Measurements from ENCODE around the gene HOXD4. TPM values are rescaled to one million over a fixed set of nuclear protein-coding genes. Genes with fewer than 3 reads are reported as not detected.
A peak's percentile ranks its signal among the peaks of the same experiment; 100 is the strongest.

Gene HOXD4
- polyA plus RNA-seq, 2 of the 4 experiments (the other 2 are of a cell fraction) = 0.27 to 0.87 TPM

- ChIA-PET POLR2A (no interaction called here), CTCF (interaction anchor here (1.8 to 11.6 kb wide), 9 partner anchors 12 to 676 kb away, joined by 3 to 216 read pairs (median 46); partner anchors contain the start of gene HOXD4)
- DNase-seq (ENCODE audit: low read depth in 1 of 2, low spot score in 1 of 2) = no peak
- Histone ChIP-seq H3K4me1 (peaks cover 7% of the 10 kb centered on the region; the same call in 2 of the 3 replicates), H3K4me2 (no peak overlapping the region), H3K4me3 (no peak overlapping the region), H3K9me3 (no peaks in the 10 kb centered on the region), H3K27ac (no peak overlapping the region)
- no peak for FAIRE-seq
- ATAC-seq = no peak
- WGBS (ENCODE audit: missing lambda C conversion rate) = 69% methylated on average over 14 of the region's 14 CpGs
- TF ChIP-seq KDM1A (IDR thresholded peaks at IDR 0.05; ENCODE audit: low read depth) (no peak), CBX2 (IDR thresholded peaks at IDR 0.05; ENCODE audit: borderline replicate concordance, low read depth) (no peak), EHF (CRISPR knock-in tag; IDR thresholded peaks at IDR 0.05) (no peak)
Observed at GRCh38 chr2:176138526-176138922, 12.8 kb upstream of the HOXD4 start.

GRCh38 chr2:176138923-176139660, 12.3 kb upstream of the HOXD4 start:
- H3K4me1 ChIP-seq = peaks cover 7% of the 10 kb centered on the region; the same call in 2 of the 3 replicates
- CTCF ChIA-PET = interaction anchor here (0.5 to 11.6 kb wide), 23 partner anchors 9 to 1018 kb away, joined by 3 to 216 read pairs (median 9); partner anchors contain the start of gene HOXD4
- H3K27ac ChIP-seq = no peak overlapping the region

DNA sequence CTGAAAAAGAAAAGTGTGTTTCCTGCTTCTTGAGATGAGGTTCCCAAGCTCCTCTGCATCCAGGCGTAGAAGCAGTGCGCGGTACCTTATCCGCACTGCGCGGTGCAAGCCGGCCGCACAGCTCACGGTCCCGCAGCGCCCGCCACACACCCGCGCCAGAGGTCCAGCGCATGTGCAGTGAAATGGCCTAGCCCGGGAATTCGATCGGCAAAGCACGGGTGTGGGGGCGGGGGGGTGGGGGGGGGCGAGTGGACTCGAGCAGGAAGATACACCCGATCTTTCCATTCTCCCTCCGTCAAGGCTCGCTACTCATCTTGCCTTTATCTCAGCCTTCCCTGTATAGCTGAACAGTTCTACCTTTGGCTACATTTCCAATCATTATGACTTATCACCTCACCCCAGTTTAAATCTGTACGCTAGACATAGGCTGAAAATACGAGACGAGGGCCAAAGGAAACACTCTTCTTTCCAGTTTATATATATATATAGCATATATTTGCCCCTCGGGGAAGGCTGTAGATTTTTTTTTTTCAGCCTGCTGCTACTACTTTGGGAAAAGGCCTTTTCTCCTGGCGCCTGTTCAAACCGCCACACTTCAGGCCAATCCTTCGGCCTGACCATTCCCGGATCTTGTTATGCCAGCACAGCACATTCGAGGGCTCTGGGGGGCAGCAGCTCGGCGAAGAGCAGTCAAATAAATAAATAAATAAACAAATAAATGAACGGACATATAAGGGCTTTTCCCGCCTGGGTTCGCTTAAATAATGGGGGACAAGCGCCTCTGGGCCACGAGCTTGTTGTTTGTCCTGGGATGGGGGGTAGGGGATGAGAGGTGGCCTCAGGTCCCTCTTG, 11.5 kb upstream of the HOXD4 start:
- ATAC-seq (no peak; a peak in 2 of 6 replicates), DNase-seq (ENCODE audit: low read depth in 1 of 2, low spot score in 1 of 2) (no peak), FAIRE-seq (no peak)
- 72% methylated on average over 41 of the region's 41 CpGs for WGBS (ENCODE audit: missing lambda C conversion rate)
- peak overlapping the region; percentile 49 for H3K4me3 ChIP-seq
- CTCF ChIA-PET = interaction anchor here (0.5 to 11.6 kb wide), 94 partner anchors 8 to 1416 kb away, joined by 3 to 216 read pairs (median 5); partner anchors contain the start of genes HOXD1, HOXD3 and HOXD4
- H3K4me1 ChIP-seq = peaks cover 7% of the 10 kb centered on the region; the same call in 2 of the 3 replicates
- TF ChIP-seq ZC3H11A (IDR thresholded peaks at IDR 0.05) = no peak
- no peak for TF ChIP-seq TP53 (CRISPR knock-in tag; IDR thresholded peaks at IDR 0.05)
- TF ChIP-seq HOXB5 (CRISPR knock-in tag; IDR thresholded peaks at IDR 0.05) = no peak
- TF ChIP-seq, protein P1, sequence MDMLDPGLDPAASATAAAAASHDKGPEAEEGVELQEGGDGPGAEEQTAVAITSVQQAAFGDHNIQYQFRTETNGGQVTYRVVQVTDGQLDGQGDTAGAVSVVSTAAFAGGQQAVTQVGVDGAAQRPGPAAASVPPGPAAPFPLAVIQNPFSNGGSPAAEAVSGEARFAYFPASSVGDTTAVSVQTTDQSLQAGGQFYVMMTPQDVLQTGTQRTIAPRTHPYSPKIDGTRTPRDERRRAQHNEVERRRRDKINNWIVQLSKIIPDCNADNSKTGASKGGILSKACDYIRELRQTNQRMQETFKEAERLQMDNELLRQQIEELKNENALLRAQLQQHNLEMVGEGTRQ (IDR thresholded peaks at IDR 0.05) = no peak
- TF ChIP-seq ZSCAN20 (CRISPR knock-in tag; IDR thresholded peaks at IDR 0.05) = no peak
- no peak for TF ChIP-seq BHLHE40 (IDR thresholded peaks at IDR 0.05; ENCODE audit: low read depth, low read length)
- TF ChIP-seq, protein P2, sequence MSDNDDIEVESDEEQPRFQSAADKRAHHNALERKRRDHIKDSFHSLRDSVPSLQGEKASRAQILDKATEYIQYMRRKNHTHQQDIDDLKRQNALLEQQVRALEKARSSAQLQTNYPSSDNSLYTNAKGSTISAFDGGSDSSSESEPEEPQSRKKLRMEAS (IDR thresholded peaks at IDR 0.05) = no peak
- TF ChIP-seq CHD2 (IDR thresholded peaks at IDR 0.05; ENCODE audit: low read length, partially characterized antibody) = no peak
- no peak for TF ChIP-seq FOXS1 (CRISPR knock-in tag; IDR thresholded peaks at IDR 0.05)
- TF ChIP-seq RARB (CRISPR knock-in tag; IDR thresholded peaks at IDR 0.05) = no peak
- TF ChIP-seq EP300 (IDR thresholded peaks at IDR 0.05) = no peak
- TF ChIP-seq, protein P3, sequence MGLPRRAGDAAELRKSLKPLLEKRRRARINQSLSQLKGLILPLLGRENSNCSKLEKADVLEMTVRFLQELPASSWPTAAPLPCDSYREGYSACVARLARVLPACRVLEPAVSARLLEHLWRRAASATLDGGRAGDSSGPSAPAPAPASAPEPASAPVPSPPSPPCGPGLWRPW (IDR thresholded peaks at IDR 0.05) = no peak
- no peak for TF ChIP-seq KDM1A (IDR thresholded peaks at IDR 0.05; ENCODE audit: low read depth)
- TF ChIP-seq, protein P4, sequence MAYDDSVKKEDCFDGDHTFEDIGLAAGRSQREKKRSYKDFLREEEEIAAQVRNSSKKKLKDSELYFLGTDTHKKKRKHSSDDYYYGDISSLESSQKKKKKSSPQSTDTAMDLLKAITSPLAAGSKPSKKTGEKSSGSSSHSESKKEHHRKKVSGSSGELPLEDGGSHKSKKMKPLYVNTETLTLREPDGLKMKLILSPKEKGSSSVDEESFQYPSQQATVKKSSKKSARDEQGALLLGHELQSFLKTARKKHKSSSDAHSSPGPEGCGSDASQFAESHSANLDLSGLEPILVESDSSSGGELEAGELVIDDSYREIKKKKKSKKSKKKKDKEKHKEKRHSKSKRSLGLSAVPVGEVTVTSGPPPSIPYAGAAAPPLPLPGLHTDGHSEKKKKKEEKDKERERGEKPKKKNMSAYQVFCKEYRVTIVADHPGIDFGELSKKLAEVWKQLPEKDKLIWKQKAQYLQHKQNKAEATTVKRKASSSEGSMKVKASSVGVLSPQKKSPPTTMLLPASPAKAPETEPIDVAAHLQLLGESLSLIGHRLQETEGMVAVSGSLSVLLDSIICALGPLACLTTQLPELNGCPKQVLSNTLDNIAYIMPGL (CRISPR knock-in tag; IDR thresholded peaks at IDR 0.05; ENCODE audit: borderline replicate concordance) = no peak
- no peak for TF ChIP-seq POLR2A (IDR thresholded peaks at IDR 0.05; ENCODE audit: low read length)
- TF ChIP-seq FOSL2 (IDR thresholded peaks at IDR 0.05) = no peak
- no peak for TF ChIP-seq FOSL2 (CRISPR knock-in tag; IDR thresholded peaks at IDR 0.05)
- no peak for TF ChIP-seq CEBPB (IDR thresholded peaks at IDR 0.05)
- H3K27ac ChIP-seq = peak overlapping the region; percentile 87 to 99
- H3K4me2 ChIP-seq = peak overlapping the region; percentile 77
- POLR2A ChIA-PET = interaction anchor here (0.6 to 2.2 kb wide), 4 partner anchors 13 to 512 kb away, joined by 3 to 9 read pairs (median 6); no protein-coding TSS in a partner anchor
- no peaks in the 10 kb centered on the region for H3K9me3 ChIP-seq

More at GRCh38 chr2:176138923-176139660, 12.3 kb upstream of the HOXD4 start:
- 93% methylated on average over 28 of the region's 28 CpGs for WGBS (ENCODE audit: missing lambda C conversion rate)
- no peaks in the 10 kb centered on the region for H3K9me3 ChIP-seq
- H3K4me3 ChIP-seq = no peak overlapping the region
- no peak for FAIRE-seq
- ATAC-seq = no peak
- no peak for DNase-seq (ENCODE audit: low read depth in 1 of 2, low spot score in 1 of 2)
- POLR2A ChIA-PET = no interaction called here
- no peak for TF ChIP-seq BHLHE40 (IDR thresholded peaks at IDR 0.05; ENCODE audit: low read depth, low read length)
- no peak for TF ChIP-seq SMC3 (IDR thresholded peaks at IDR 0.05)
- no peak for TF ChIP-seq HOXA7 (CRISPR knock-in tag; IDR thresholded peaks at IDR 0.05)
- no peak for TF ChIP-seq FOSL2 (IDR thresholded peaks at IDR 0.05)
- TF ChIP-seq FOSL2 (CRISPR knock-in tag; IDR thresholded peaks at IDR 0.05) = no peak
- TF ChIP-seq TFCP2L1 (CRISPR knock-in tag; IDR thresholded peaks at IDR 0.05) = no peak
- TF ChIP-seq CEBPB (IDR thresholded peaks at IDR 0.05) = no peak
- no peak for TF ChIP-seq NFE2L2 (conservative IDR thresholded peaks at IDR 0.05; ENCODE audit: low read length)
- no peak for TF ChIP-seq POLR2AphosphoS2 (conservative IDR thresholded peaks at IDR 0.05; ENCODE audit: low read length)
- TF ChIP-seq, protein P4 (CRISPR knock-in tag; IDR thresholded peaks at IDR 0.05; ENCODE audit: borderline replicate concordance) = no peak
- no peak for TF ChIP-seq HDAC2 (IDR thresholded peaks at IDR 0.05)
- TF ChIP-seq KDM5A (IDR thresholded peaks at IDR 0.05) = no peak
- TF ChIP-seq POLR2A (IDR thresholded peaks at IDR 0.05; ENCODE audit: low read length) = no peak
- no peak for TF ChIP-seq ZC3H11A (IDR thresholded peaks at IDR 0.05)
- no peak for TF ChIP-seq FOXS1 (CRISPR knock-in tag; IDR thresholded peaks at IDR 0.05)
- TF ChIP-seq CHD2 (IDR thresholded peaks at IDR 0.05; ENCODE audit: low read length, partially characterized antibody) = no peak
- no peak for TF ChIP-seq RAD21 (conservative IDR thresholded peaks at IDR 0.05 in 1 of 2, IDR thresholded peaks at IDR 0.05 in 1 of 2)
- TF ChIP-seq HOXB5 (CRISPR knock-in tag; IDR thresholded peaks at IDR 0.05) = no peak
- no peak overlapping the region for H3K4me2 ChIP-seq
